ENCODE data around the gene RBM33.

DNA sequence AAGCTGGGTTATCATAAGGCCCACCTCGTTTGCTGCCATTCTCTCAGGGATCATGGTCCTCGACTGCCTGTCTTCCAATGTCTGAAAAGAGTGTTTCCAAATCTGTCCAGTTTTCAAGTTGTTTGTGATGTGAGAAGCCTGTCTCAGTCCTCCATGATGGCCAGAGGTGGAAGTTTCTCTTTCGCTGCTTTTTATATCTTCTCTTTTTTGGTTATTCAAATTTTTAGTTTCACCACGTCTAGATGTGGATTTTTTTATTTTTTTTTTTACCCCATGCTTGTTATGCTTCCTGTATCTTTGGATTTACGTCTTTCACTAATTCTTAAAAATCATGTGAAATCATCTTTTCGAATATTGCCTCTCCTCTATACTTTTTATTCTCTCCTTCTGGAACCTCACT lies 6.1 kb upstream of the RBM33 start:
- TF ChIP-seq, protein P1, sequence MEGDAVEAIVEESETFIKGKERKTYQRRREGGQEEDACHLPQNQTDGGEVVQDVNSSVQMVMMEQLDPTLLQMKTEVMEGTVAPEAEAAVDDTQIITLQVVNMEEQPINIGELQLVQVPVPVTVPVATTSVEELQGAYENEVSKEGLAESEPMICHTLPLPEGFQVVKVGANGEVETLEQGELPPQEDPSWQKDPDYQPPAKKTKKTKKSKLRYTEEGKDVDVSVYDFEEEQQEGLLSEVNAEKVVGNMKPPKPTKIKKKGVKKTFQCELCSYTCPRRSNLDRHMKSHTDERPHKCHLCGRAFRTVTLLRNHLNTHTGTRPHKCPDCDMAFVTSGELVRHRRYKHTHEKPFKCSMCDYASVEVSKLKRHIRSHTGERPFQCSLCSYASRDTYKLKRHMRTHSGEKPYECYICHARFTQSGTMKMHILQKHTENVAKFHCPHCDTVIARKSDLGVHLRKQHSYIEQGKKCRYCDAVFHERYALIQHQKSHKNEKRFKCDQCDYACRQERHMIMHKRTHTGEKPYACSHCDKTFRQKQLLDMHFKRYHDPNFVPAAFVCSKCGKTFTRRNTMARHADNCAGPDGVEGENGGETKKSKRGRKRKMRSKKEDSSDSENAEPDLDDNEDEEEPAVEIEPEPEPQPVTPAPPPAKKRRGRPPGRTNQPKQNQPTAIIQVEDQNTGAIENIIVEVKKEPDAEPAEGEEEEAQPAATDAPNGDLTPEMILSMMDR (IDR thresholded peaks at IDR 0.05; ENCODE audit: borderline replicate concordance, extremely low read depth, low read length, poor library complexity, severe bottlenecking) = no peak
- no peak for TF ChIP-seq EZH2 (IDR thresholded peaks at IDR 0.05; ENCODE audit: borderline replicate concordance, low read depth, low read length, severe bottlenecking)
